ENCODE results near the gene PRR11.
A peak's percentile ranks its signal among the peaks of the same experiment; 100 is the strongest.
"Not testable (repeated sequence)": the region's sequence is repeated elsewhere in the genome, so short reads cannot be mapped to it uniquely, and the experiment has no call there.

The PRR11 gene

GRCh38 chr17:59151591-59151990, 4.0 kb upstream of the PRR11 start:
- no peak for DNase-seq (ENCODE audit: low spot score)

- DNase-seq (ENCODE audit: low spot score), result no peak
Measured at GRCh38 chr17:59152925-59153324, 2.6 kb upstream of the PRR11 start.

DNA sequence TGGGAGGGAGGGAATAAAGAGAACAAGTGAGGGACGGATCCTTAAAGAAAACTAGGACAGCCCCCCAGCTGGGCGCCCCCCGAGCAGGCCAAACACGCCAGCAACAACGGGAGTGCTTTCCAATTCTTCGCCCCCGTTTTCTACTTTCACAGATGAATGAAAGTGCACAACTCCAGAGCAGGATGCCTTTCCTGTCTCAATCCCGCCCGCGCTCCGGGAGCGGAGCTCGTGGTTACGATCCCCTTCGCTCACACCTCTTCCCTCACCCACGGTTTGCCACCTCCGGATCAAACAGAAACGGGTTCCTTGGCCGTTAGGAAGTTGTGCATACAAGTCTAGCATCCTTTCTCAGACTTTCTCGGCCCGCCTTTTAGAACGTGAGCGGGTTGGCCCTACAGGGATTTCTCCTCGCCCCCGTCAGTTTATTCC, 1.2 kb upstream of the PRR11 start:
- DNase-seq (ENCODE audit: low spot score), result peak; percentile 16

- peak; percentile 92 for DNase-seq (ENCODE audit: low spot score)
Measured at GRCh38 chr17:59154721-59155438, 666 bp upstream of the PRR11 start, which contains the start of gene SKA2. SKA2 (minus strand) TSS chr17:59155186; CDS start chr17:59155163, 23 bp downstream.

- no peak for DNase-seq (ENCODE audit: low spot score)
Measured at GRCh38 chr17:59160157-59161025, 4.8 kb downstream of the PRR11 start.

DNA sequence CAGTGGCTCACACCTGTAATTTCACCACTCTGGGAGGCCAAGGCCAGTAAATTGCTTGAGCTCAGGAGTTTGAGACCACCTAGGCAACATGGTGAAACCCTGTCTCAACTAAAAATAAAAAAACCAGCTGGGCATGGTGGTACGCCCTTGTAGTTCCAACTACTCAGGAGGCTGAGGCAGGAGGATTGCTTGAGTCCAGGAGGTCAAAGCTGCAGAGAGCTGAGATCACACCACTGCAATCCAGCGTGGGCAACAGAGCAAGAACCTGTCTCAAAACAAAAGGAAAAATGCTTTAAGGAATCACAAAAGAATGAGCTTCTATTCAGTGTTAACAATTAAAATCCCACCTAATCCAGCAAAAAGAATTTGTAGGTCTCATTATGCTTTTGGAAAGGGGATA, 5.9 kb downstream of the PRR11 start:
- no peak for DNase-seq (ENCODE audit: low spot score)

DNA sequence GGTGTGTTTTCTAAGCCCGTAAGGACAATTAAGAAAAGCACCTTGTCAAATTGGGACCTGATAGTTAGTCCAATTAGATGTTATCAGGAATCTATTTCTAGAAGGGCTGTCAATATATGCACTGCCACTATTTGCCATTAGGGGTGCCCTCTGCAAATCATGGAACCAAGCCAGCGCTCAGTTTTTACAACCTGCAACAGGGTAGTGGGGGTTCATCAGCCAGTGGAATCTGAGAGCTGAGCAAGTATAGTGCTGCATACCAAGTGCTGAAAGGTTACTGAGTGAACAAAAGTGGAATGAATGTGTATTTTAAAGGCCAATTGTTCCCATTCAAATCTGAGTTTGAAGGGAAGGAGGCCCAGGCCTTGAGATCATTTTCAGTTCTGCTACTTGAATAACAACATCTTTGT, 10.4 kb downstream of the PRR11 start:
- peak; percentile 47 for DNase-seq (ENCODE audit: low spot score)

DNA sequence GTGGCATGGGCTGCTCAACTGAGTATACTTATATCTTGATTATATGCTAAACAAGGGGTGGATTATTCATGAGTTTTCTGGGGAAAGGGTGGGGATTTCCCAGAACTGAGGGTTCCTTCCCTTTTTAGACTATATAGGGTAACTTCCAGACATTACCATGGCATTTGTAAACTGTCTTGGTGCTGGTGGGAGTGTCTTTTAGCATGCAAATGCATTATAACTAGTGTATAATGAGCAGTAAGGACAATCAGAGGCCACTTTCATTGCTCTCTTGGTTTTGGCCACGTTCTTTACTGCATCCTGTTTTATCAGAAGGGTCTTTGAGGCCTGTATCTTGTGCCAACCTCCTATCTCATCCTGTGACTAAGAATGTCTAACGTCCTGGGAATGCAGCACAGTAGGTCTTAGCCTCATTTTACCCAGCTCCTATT, 12.0 kb downstream of the PRR11 start:
- DNase-seq (ENCODE audit: low spot score), result no peak

DNA sequence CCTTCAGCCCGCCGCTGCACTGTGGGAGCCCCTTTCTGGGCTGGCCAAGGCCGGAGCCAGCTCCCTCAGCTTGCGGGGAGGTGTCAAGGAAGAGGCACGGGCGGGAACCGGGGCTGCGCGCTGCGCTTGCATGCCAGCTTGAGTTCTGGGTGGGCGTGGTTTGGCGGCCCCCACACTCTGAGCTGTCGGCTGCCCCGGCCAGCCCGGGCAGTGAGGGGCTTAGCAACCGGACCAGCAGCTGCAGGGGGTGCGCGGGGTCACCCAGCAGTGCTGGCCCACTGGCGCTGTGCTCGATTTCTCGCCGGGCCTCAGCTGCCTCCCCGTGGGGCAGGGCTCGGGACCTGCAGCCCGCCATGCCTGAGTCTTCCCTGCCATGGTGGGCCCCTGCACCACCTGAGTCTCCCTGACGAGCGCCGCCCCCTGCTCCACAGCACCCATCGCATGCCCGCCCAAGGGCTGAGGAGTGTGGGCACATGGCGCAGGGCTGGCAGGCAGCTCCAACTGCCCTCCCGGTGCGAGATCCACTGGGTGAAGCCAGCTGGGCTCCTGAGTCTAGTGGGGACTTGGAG, 17.0 kb downstream of the PRR11 start:
- DNase-seq (ENCODE audit: low spot score), result no peak

GRCh38 chr17:59174671-59175070, 19.1 kb downstream of the PRR11 start:
- no peak for DNase-seq (ENCODE audit: low spot score)

DNA sequence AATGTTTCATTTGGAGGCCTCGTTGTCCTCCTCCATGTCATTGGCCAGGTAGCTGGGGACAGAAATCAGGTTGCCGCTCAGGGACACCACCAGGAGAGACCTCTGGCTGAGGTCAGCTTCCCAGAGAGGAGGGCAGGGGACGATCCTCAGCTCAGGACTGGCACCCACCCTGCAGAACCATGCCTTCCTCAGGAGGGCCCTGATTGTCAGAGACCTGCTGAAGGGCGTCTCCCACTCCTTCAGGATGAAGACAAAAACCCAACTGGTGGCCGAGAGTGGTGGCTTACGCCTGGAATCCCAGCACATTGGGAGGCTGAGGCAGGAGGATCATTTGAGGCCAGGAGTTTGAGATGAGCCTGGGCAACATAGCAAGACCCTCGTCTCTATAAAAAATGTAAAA, 19.5 kb downstream of the PRR11 start:
- DNase-seq (ENCODE audit: low spot score), result no peak

GRCh38 chr17:59178266-59178985, 22.9 kb downstream of the PRR11 start:
- DNase-seq (ENCODE audit: low spot score), result no peak

DNA sequence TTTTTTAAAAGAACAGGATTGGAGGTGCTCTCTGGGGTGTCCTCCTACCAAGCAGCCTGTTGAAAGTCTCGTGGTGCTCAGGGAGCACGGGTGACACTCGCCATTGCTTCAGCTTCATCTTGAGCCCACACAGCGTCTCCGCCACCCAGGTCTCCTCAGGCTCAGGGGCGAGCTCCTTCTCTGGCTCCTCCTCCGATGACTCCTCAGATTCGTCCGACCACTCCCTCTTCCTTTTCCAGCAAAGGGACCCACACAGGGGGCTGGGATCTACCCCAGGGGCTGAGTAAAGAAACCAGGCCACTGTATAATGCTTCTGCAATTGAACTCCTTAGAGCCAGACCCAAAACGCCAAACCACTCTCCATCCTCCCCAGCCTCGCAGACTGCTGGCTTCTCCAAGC, 24.1 kb downstream of the PRR11 start:
- DNase-seq (ENCODE audit: low spot score), result not testable (repeated sequence)

GRCh38 chr17:59180626-59181025, 25.1 kb downstream of the PRR11 start:
- DNase-seq (ENCODE audit: low spot score), result no peak

GRCh38 chr17:59181481-59181880, 25.9 kb downstream of the PRR11 start:
- no peak for DNase-seq (ENCODE audit: low spot score)

DNA sequence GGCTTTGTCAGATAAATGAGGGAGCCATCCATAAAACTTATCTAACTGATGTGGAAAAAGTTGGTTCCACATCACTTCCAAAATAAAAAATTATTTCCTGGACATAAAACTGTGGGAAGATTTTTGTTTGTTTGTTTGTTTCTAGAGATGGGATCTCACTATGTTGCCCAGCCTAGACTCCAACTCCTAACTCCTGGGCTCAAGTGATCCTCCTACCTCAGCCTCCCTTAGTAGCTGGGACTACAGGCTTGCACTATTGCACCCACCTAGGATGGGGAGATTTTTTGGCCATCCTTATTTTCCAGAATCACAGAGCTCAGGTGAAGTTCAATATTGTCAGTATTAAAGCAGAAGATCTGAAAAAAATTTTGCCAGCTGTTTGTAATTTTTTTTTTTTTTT, 30.5 kb downstream of the PRR11 start:
- DNase-seq (ENCODE audit: low spot score), result no peak

DNA sequence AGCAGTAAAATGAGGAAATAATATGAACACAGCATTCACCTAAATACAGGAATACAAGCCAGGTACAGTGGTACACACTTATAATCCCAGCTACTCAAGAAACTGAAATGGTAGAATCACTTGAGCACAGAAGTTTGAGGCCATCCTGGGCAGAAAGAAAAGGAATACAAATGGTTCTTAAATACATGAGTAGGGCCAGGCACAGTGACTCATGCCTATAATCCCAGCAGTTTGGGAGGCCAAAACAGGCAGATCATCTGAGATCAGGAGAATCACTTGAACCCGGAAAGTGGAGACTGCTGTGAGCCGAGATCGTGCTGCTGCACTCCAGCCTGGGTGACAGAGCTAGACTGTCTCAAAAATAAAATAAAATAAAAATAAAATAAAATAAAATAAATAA, 31.3 kb downstream of the PRR11 start:
- no peak for DNase-seq (ENCODE audit: low spot score)

DNA sequence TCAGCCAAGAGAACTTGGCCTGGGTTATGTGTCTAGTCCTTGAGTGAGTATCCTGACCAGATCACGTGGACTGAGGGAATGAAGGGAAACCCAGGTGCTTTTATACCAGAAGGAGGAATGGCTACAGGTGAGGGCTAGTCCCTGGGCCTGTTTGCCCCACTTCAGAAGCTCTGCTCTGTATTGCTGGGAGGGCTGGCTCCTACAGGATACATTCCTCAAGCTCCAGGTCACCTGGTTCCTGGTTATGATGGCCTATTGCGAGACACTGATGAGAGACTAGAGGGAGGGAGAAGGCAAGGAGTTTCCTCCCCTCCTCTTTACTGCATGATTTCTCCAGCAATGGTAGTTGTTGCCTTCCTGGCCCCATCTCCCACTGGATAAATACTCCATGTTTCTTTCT, 35.3 kb downstream of the PRR11 start:
- DNase-seq (ENCODE audit: low spot score), result no peak

DNA sequence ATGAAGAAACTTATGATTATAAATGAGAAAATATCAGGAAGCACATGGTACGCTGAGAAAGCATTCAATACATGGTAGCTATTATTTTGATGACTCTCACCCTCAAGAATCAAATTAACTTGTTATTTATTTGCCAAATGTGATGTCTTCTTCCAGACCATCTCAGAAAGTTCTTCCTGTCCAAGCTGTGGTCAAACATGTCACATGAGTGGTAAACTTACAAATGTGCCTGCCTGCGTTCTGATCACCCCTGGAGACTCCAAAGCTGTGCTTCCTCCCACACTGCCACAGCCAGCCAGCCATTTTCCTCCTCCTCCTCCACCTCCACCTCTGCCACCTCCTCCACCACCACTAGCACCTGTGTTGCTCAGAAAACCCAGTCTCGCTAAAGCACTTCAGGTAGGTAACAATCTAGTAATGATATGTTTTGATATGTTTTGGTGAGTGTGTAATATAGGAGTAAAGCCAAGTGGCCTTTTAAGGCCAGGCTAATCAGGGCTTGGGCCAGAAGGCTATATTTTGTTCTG, 37.9 kb downstream of the PRR11 start:
- DNase-seq (ENCODE audit: low spot score), result no peak

DNA sequence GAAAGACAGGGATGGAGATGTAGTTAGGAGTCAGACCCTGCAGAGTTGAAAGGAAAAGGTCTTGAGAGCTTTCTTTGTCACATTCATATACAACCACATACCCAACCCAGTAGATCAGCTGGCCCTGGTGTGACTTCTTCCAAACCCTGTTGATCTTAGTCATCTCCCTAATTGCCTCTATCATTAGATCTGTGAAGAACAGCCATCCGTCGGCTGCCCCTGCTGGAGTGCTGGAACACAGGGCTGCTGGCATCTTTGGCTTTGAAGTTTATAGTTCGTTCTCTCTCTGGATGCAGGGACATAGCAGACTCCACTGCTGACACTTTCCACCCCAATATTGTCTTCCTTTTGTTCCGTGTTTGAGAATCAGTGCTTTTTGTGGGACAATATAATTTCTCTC, 43.9 kb downstream of the PRR11 start:
- no peak for DNase-seq (ENCODE audit: low spot score)

DNA sequence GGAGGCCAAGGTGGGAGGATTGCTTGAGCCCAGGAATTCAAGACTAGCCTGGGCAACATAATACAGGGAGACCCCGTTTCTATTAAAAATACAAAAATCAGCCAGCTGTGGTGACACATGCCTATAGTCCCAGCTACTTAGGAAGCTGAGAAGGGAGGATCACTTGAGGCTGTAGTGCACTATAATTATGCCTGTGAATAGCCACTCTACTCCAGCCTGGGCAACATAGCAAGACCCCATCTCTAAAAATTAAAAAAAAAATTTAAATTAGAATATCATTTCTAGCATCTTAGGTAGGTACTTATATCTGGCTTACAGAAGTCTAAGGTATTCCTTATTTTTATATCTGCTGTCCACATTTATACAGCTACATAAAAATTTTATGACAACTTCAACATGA, 46.8 kb downstream of the PRR11 start:
- no peak for DNase-seq (ENCODE audit: low spot score)

DNA sequence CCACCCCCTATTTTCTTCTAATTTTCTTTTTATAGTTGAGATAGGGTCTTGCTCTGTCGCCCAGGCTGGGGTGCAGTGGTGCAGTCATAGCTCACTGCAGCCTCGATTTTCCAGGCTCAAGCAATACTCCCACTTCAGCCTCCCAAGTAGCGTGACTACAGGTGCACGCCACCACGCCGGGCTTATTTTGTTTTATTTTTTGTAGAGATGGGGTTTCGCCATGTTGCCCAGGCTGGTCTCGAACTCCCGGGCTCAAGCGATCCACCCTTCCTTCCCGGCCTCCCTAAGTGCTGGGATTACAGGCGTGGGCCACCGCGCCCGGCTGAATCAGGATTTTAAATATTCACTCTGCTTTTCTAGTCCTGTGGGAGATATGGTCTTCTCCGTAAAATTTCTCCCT, 63.8 kb downstream of the PRR11 start:
- no peak for DNase-seq (ENCODE audit: low spot score)
